Hematopoietic multipotent progenitor cell treated with erythropoietin and hydrocortisone succinate and interleukin-3 and kit ligand, for 15 days (in vitro differentiated cells): ENCODE measurements around the gene NUMA1.
A peak's percentile ranks its signal among the peaks of the same experiment; 100 is the strongest.

ENCODE experiments used
- DNase-seq: peaks from one replicate; pipeline ENCODE4 v3.0.0-alpha.2; 2015; ENCODE audit warnings: low spot score

NUMA1 gene

GRCh38 chr11:72001834-72002591, 78.3 kb downstream of the NUMA1 start:
- no peak for DNase-seq

GRCh38 chr11:72001285-72001684, 79.1 kb downstream of the NUMA1 start:
- DNase-seq, result no peak

GRCh38 chr11:72000202-72000867, 80.0 kb downstream of the NUMA1 start:
- peak; percentile 34 for DNase-seq

GRCh38 chr11:71999798-72000197, 80.5 kb downstream of the NUMA1 start:
- peak; percentile 55 for DNase-seq

GRCh38 chr11:71999362-71999761, 81.0 kb downstream of the NUMA1 start:
- no peak for DNase-seq

- DNase-seq, result no peak
These were observed 81.6 kb downstream of the NUMA1 start, which contains the start of gene IL18BP for GRCh38 chr11:71998649-71999310. Gene IL18BP, plus strand, starts transcription at chr11:71998909. Its CDS starts 1,076 bp downstream, at chr11:71999985.

- no peak for DNase-seq
These were observed 82.3 kb downstream of the NUMA1 start for GRCh38 chr11:71998061-71998460.

- no peak for DNase-seq
These were observed 82.7 kb downstream of the NUMA1 start for GRCh38 chr11:71997594-71997993.

GRCh38 chr11:71996946-71997345, 83.4 kb downstream of the NUMA1 start:
- DNase-seq, result no peak

- no peak for DNase-seq
These were observed 83.8 kb downstream of the NUMA1 start for GRCh38 chr11:71996517-71996916.

- DNase-seq, result peak; percentile 83
These were observed 84.5 kb downstream of the NUMA1 start for GRCh38 chr11:71995726-71996291.

GRCh38 chr11:71994786-71995185, 85.6 kb downstream of the NUMA1 start:
- no peak for DNase-seq

- no peak for DNase-seq
These were observed 88.1 kb downstream of the NUMA1 start for GRCh38 chr11:71992136-71992730.

GRCh38 chr11:71991494-71991893, 88.8 kb downstream of the NUMA1 start:
- DNase-seq, result no peak

GRCh38 chr11:71990701-71991100, 89.6 kb downstream of the NUMA1 start:
- DNase-seq, result no peak

- no peak for DNase-seq
These were observed 92.3 kb downstream of the NUMA1 start for GRCh38 chr11:71988050-71988449.

GRCh38 chr11:71987521-71987920, 92.8 kb downstream of the NUMA1 start:
- DNase-seq, result no peak

GRCh38 chr11:71986131-71986530, 94.2 kb downstream of the NUMA1 start:
- DNase-seq, result no peak

GRCh38 chr11:71979602-71980001, 100.7 kb downstream of the NUMA1 start:
- DNase-seq, result no peak

- no peak for DNase-seq
These were observed 101.2 kb downstream of the NUMA1 start for GRCh38 chr11:71979094-71979493.

GRCh38 chr11:71977743-71978418, 102.5 kb downstream of the NUMA1 start:
- peak; percentile 78 for DNase-seq

- DNase-seq, result no peak
These were observed 103.3 kb downstream of the NUMA1 start for GRCh38 chr11:71977090-71977489.
